H1 (cell line): ENCODE data around the gene KCNQ2. TPM values are rescaled to one million over a fixed set of nuclear protein-coding genes. Genes with fewer than 3 reads are reported as not detected.

Experiments used
- CTCF ChIA-PET: fragments of 300-600 bp; sonication (Branson Sonifier 250); formaldehyde crosslinking; loops from one replicate; lab custom pipeline; 2021; ENCODE audit not compliant: partially characterized antibody; lab: Charles Lee
- POLR2A ChIA-PET: fragments of 300-600 bp; sonication (Branson Sonifier 250); formaldehyde crosslinking; loops from one replicate; lab custom pipeline; 2021; ENCODE audit warnings: inconsistent platforms; ENCODE audit not compliant: partially characterized antibody; lab: Charles Lee
- DNase-seq, 2 experiments: peaks; one replicate each; pipeline versions ENCODE4 v3.0.0 to v3.0.0-alpha.2; 2010 to 2022; ENCODE audit warnings: low spot score in 2 of 2, low read depth in 1 of 2, mixed read lengths in 1 of 2
- FAIRE-seq: peaks from 2 replicates; lab custom pipeline; 2011; peaks lifted over from hg19 to GRCh38; lab: Jason Lieb, UNC
- H2AFZ ChIP-seq: 2 replicates; pipeline ENCODE4 v1.8.1; 2012; ENCODE audit warnings: low read length, inconsistent platforms
- H2AK5ac ChIP-seq: 2 replicates; pipeline ENCODE4 v1.6.1; 2013; ENCODE audit warnings: low read depth, low read length
- H2BK120ac ChIP-seq: replicated peaks from 2 replicates; pipeline ENCODE3; 2013; ENCODE audit warnings: low read depth, low read length, inconsistent platforms
- H2BK12ac ChIP-seq: 2 replicates; pipeline ENCODE4 v1.6.1; 2013; ENCODE audit warnings: low read depth, low read length
- H2BK15ac ChIP-seq: 2 replicates; pipeline ENCODE4 v1.6.1; 2013; ENCODE audit warnings: low read length
- H2BK20ac ChIP-seq: 2 replicates; pipeline ENCODE4 v1.6.1; 2013; ENCODE audit warnings: low read length
- H2BK5ac ChIP-seq: 2 replicates; pipeline ENCODE4 v1.6.1; 2013; ENCODE audit warnings: low read depth, low read length
- H3K14ac ChIP-seq: 2 replicates; pipeline ENCODE4 v1.6.1; 2013; ENCODE audit warnings: inconsistent platforms; ENCODE audit not compliant: insufficient read length
- H3K18ac ChIP-seq: 2 replicates; pipeline ENCODE4 v1.6.1; 2013; ENCODE audit warnings: low read length; ENCODE audit errors: extremely low read depth
- H3K23ac ChIP-seq: 2 replicates; pipeline ENCODE4 v1.6.1; 2013; ENCODE audit warnings: inconsistent platforms; ENCODE audit not compliant: insufficient read length
- H3K23me2 ChIP-seq: 2 replicates; pipeline ENCODE4 v1.6.1; 2013; ENCODE audit warnings: low read depth, low read length
- H3K27ac ChIP-seq: 2 replicates; pipeline ENCODE4 v1.6.1; 2011; ENCODE audit warnings: low read depth, low read length, inconsistent platforms
- H3K27me3 ChIP-seq, 4 experiments: replicated peaks in 1 of 4; 1 replicate in 1 of 4; 2 replicates in 3 of 4; pipeline versions ENCODE4 v1.6.1 to v1.8.1; 2011 to 2013; ENCODE audit warnings: low read length in 3 of 4, mild to moderate bottlenecking in 3 of 4, inconsistent platforms in 2 of 4, mixed read lengths in 2 of 4, moderate library complexity in 1 of 4; ENCODE audit not compliant: control insufficient read depth in 3 of 4, insufficient read depth in 3 of 4; ENCODE audit errors: extremely low read depth in 1 of 4
- H3K36me3 ChIP-seq, 4 experiments: 2 replicates each; pipeline versions ENCODE4 v1.6.1 to v1.8.1; 2011 to 2013; ENCODE audit warnings: mild to moderate bottlenecking in 4 of 4, low read length in 3 of 4, moderate library complexity in 2 of 4, control low read depth in 1 of 4, inconsistent platforms in 1 of 4; ENCODE audit not compliant: insufficient read depth in 4 of 4, control insufficient read depth in 2 of 4
- H3K4ac ChIP-seq: replicated peaks from 2 replicates; pipeline ENCODE3; 2013; ENCODE audit warnings: low read length, low read depth, mixed read lengths, inconsistent platforms; ENCODE audit not compliant: insufficient read length
- H3K4me1 ChIP-seq, 4 experiments: replicated peaks in 1 of 4; 1 replicate in 1 of 4; 2 replicates in 3 of 4; pipeline versions ENCODE4 v1.6.1 to v1.8.1; 2011 to 2013; ENCODE audit warnings: low read length in 3 of 4, inconsistent platforms in 2 of 4, mixed read lengths in 1 of 4; ENCODE audit not compliant: insufficient read depth in 4 of 4, control insufficient read depth in 3 of 4
- H3K4me2 ChIP-seq, 2 experiments: 2 replicates each; pipeline versions ENCODE4 v1.6.1 to v1.8.1; 2011 to 2013; ENCODE audit warnings: low read depth in 2 of 2, low read length in 2 of 2, control low read depth in 1 of 2, inconsistent platforms in 1 of 2, mild to moderate bottlenecking in 1 of 2; ENCODE audit not compliant: insufficient read depth in 1 of 2
- H3K4me3 ChIP-seq, 4 experiments: fragments of 200-600, 300-600 bp in 1 of 4; sonication (generic), shearing (Covaris generic), sonication (Bioruptor Twin) in 1 of 4; 2 replicates each; pipeline versions ENCODE4 v1.5.1 to v1.8.1; 2011 to 2016; ENCODE audit warnings: low read length in 4 of 4, low read depth in 3 of 4, control low read depth in 2 of 4, inconsistent platforms in 2 of 4, mild to moderate bottlenecking in 2 of 4, mixed read lengths in 1 of 4, moderate library complexity in 1 of 4; ENCODE audit not compliant: insufficient read depth in 2 of 4; ENCODE audit errors: extremely low read depth in 1 of 4
- H3K56ac ChIP-seq: replicated peaks from 2 replicates; pipeline ENCODE3; 2013; ENCODE audit warnings: low read depth, mild to moderate bottlenecking, mixed read lengths, low read length, inconsistent platforms; ENCODE audit not compliant: insufficient read length
- H3K79me1 ChIP-seq: 2 replicates; pipeline ENCODE4 v1.6.1; 2013; ENCODE audit warnings: low read depth, low read length, control low read depth
- H3K79me2 ChIP-seq, 2 experiments: 2 replicates each; pipeline versions ENCODE4 v1.6.1 to v1.8.1; 2012 to 2013; ENCODE audit warnings: low read length in 2 of 2, mild to moderate bottlenecking in 2 of 2, inconsistent platforms in 1 of 2; ENCODE audit not compliant: insufficient read depth in 2 of 2, control insufficient read depth in 1 of 2
- H3K9ac ChIP-seq, 4 experiments: replicated peaks in 1 of 4; 1 replicate in 1 of 4; 2 replicates in 3 of 4; pipeline versions ENCODE4 v1.6.1 to v1.8.1; 2011 to 2013; ENCODE audit warnings: low read depth in 3 of 4, low read length in 3 of 4, control low read depth in 2 of 4, mild to moderate bottlenecking in 2 of 4, moderate library complexity in 2 of 4, inconsistent platforms in 1 of 4; ENCODE audit errors: extremely low read depth in 1 of 4
- H3K9me3 ChIP-seq, 2 experiments: 2 replicates each; pipeline versions ENCODE4 v1.6.1 to v1.8.1; 2012 to 2013; ENCODE audit warnings: mild to moderate bottlenecking in 2 of 2, moderate library complexity in 2 of 2, control low read depth in 1 of 2, inconsistent platforms in 1 of 2, low read depth in 1 of 2, low read length in 1 of 2, mixed read lengths in 1 of 2; ENCODE audit not compliant: insufficient read depth in 2 of 2
- H4K20me1 ChIP-seq, 2 experiments: replicated peaks in 1 of 2; 2 replicates each; pipeline versions ENCODE3 to v1.8.1; 2011 to 2013; ENCODE audit warnings: inconsistent platforms in 2 of 2, low read length in 2 of 2, mild to moderate bottlenecking in 1 of 2; ENCODE audit not compliant: insufficient read depth in 2 of 2, control insufficient read depth in 1 of 2
- H4K5ac ChIP-seq: 2 replicates; pipeline ENCODE4 v1.6.1; 2013; ENCODE audit warnings: low read length, low read depth, mixed read lengths, inconsistent platforms; ENCODE audit not compliant: insufficient read length
- H4K8ac ChIP-seq: 2 replicates; pipeline ENCODE4 v1.8.0; 2013; ENCODE audit warnings: mild to moderate bottlenecking, moderate library complexity, low read length, inconsistent platforms; ENCODE audit not compliant: insufficient read depth; ENCODE audit errors: extremely low read depth
- H4K91ac ChIP-seq: replicated peaks from 2 replicates; pipeline ENCODE3; 2013; ENCODE audit warnings: low read length, mixed read lengths, inconsistent platforms; ENCODE audit not compliant: insufficient read length
- CTBP2 ChIP-seq: IDR thresholded peaks from 2 replicates; pipeline ENCODE4 v1.7.0; 2011; ENCODE audit warnings: borderline replicate concordance, mild to moderate bottlenecking, moderate library complexity, mixed read lengths, low read length; ENCODE audit not compliant: insufficient read depth, insufficient read length
- EP300 ChIP-seq, 2 experiments: IDR thresholded peaks; 1 replicate in 1 of 2; 2 replicates in 1 of 2; pipeline ENCODE4 v1.6.1; 2011 to 2012; ENCODE audit warnings: low read depth in 2 of 2, low read length in 2 of 2, mild to moderate bottlenecking in 2 of 2, borderline replicate concordance in 1 of 2, inconsistent platforms in 1 of 2, moderate library complexity in 1 of 2
- HDAC6 ChIP-seq: IDR thresholded peaks from one replicate; pipeline ENCODE4 v1.7.1; 2012; ENCODE audit warnings: low read depth, mild to moderate bottlenecking, inconsistent platforms, low read length, moderate library complexity
- MAFK ChIP-seq: IDR thresholded peaks from 2 replicates; pipeline ENCODE4 v1.6.1; 2012; ENCODE audit warnings: low read depth, mild to moderate bottlenecking, improper control_type of control experiment, low read length
- PHF8 ChIP-seq: fragments of 200-600 bp; sonication (generic); conservative IDR thresholded peaks from 2 replicates; pipeline ENCODE4 v1.7.1; 2012; ENCODE audit warnings: low read depth, mild to moderate bottlenecking, inconsistent platforms, low read length, moderate library complexity
- RBBP5 ChIP-seq: IDR thresholded peaks from 2 replicates; pipeline ENCODE4 v1.7.1; 2012; ENCODE audit warnings: low read depth, mild to moderate bottlenecking, inconsistent platforms, low read length, moderate library complexity, borderline replicate concordance
- RFX5 ChIP-seq: IDR thresholded peaks from 2 replicates; pipeline ENCODE4 v1.6.1; 2011; ENCODE audit warnings: low read depth, low read length, improper control_type of control experiment, borderline replicate concordance
- RXRA ChIP-seq: IDR thresholded peaks from 2 replicates; pipeline ENCODE4 v1.6.1; 2011; ENCODE audit warnings: low read depth, mild to moderate bottlenecking, low read length, moderate library complexity; ENCODE audit not compliant: insufficient read depth
- SIX5 ChIP-seq: IDR thresholded peaks from 2 replicates; pipeline ENCODE4 v1.6.1; 2011; ENCODE audit warnings: mild to moderate bottlenecking, low read depth, low read length
- SP2 ChIP-seq: IDR thresholded peaks from 2 replicates; pipeline ENCODE4 v1.6.1; 2012; ENCODE audit warnings: mild to moderate bottlenecking, low read length, inconsistent platforms
- TAF1 ChIP-seq: IDR thresholded peaks from 2 replicates; pipeline ENCODE4 v1.6.1; 2011; ENCODE audit warnings: mild to moderate bottlenecking, low read depth, low read length
- ZNF274 ChIP-seq: IDR thresholded peaks from 2 replicates; pipeline ENCODE4 v1.7.0; 2012; ENCODE audit warnings: low read length, borderline replicate concordance; ENCODE audit errors: extremely low read depth
- WGBS, 2 experiments: shearing (Covaris generic) in 1 of 2; methylation state at CpG; one replicate each; pipeline versions ENCODE4 v1.1.6 to v1.1.7; 2013 to 2015; ENCODE audit warnings: low lambda C conversion rate in 2 of 2, mixed read lengths in 2 of 2, inconsistent platforms in 1 of 2, low coverage in 1 of 2, missing lambda C conversion rate in 1 of 2; ENCODE audit not compliant: insufficient replicate concordance in 2 of 2, insufficient coverage in 1 of 2, insufficient read length in 1 of 2; ENCODE audit errors: extremely low coverage in 1 of 2, missing lambda C conversion rate in 1 of 2; 5-methylcytosine and 5-hydroxymethylcytosine counted together
- polyA plus RNA-seq, 7 experiments: library from polyadenylated mRNA; depleted of rRNA in 3 of 7; stranded (reverse) in 5 of 7; unstranded in 2 of 7; fragments of >200 nt in 5 of 7; fragments of 200-250 nt in 2 of 7; gene quantifications; 1 replicate in 5 of 7; 2 replicates in 1 of 7; 4 replicates in 1 of 7; pipeline versions ENCODE4 v1.2.1 to v1.2.3, GENCODE V29; 2011 to 2013; ENCODE audit warnings: missing spikeins in 2 of 7, mixed read lengths in 2 of 7
- total RNA-seq: library from RNA; stranded (reverse); fragmentation: NEBNext Ultra II Directional; extraction: Animal tissue kit (Norgen Biotek cat#: 25700); gene quantifications from 2 replicates; pipeline ENCODE4 v1.2.1, GENCODE V29; 2021

The KCNQ2 gene
- total and polyA plus RNA-seq, 2 of the 8 experiments (the other 6 are each of a cell fraction or from before 2014, with no cell fraction given), result 82.6 to 243 TPM

DNA sequence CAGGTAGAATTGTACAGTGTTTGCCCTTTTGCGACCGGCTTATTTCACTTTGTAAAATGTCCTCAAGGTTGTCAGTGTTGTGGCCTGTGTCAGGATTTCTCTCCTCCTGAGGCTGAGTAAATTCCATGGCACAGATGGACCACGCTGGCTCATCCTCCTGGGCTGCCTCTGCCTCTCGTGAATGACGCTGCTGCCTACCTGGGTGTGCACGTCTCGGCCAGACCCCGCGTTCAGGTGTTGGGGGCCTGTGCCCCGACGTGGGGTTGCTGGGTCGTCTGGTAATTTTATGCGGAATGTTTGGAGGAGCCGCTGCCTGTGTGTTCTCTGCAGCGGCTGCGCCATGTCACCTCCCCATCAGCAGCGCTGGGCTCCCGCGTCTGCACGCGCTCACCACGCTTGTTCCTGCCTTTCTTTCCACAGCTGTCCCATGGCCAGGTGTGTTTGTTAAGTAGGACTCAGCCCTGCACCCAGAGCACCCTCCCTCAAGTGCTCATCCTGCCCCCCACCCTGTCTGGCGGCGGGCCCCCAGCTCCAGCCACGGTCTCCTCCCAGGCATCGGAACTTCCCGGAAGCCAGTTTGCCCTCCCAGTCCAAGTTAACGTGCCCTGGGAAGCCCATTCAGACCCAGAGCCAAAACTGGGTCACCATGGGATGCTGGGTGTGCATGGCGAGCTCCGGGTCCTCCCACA lies 75.2 kb downstream of the KCNQ2 start:
- Histone ChIP-seq H3K18ac (no peak overlapping the region), H3K79me1 (no peaks in the 10 kb centered on the region), H2BK12ac (no peak overlapping the region), H4K5ac (no peak overlapping the region), H3K79me2 (no peaks in the 10 kb centered on the region), H2BK5ac (no peak overlapping the region), H3K27me3 (peaks cover 0 to 3% (median 0%) of the 10 kb centered on the region in 4 experiments; a peak in 1 of 7 replicates), H2BK15ac (no peak overlapping the region), H3K4me3 (no peak overlapping the region), H3K9ac (no peak overlapping the region), H3K9me3 (peaks cover 7 to 8% of the 10 kb centered on the region in 2 experiments; a peak in 3 of 4 replicates), H2AK5ac (no peak overlapping the region), H4K20me1 (no peaks in the 10 kb centered on the region), H2BK120ac (no peak overlapping the region), H3K27ac (no peak overlapping the region), H3K23me2 (no peaks in the 10 kb centered on the region), H3K23ac (no peak overlapping the region), H4K8ac (no peak overlapping the region; the same call in 1 of the 2 replicates), H3K56ac (no peak overlapping the region), H3K4ac (no peak overlapping the region), H2AFZ (no peak overlapping the region), H3K4me1 (peaks cover 0 to 19% (median 18%) of the 10 kb centered on the region in 4 experiments; a peak in 6 of 7 replicates), H3K36me3 (0 out of 8 replicates have a peak, but pooled peaks cover 0 to 2% (median 0%) of the 10 kb centered on the region in 4 experiments), H3K4me2 (no peak overlapping the region), H4K91ac (no peak overlapping the region), H3K14ac (no peak overlapping the region), H2BK20ac (no peak overlapping the region)
- WGBS, 2 experiments, result 94% methylated on average over 23 of the region's 30 CpGs; no CpG with 5 or more reads in 1 of the 2 experiments
- FAIRE-seq (no peak), DNase-seq (no peak)
- CTCF ChIA-PET, result interaction anchor here (0.6 to 6.3 kb wide), 3 partner anchors 9 to 122 kb away, joined by 3 to 67 read pairs (median 3); no protein-coding TSS in a partner anchor
- no peak for TF ChIP-seq SP2
- TF ChIP-seq HDAC6, result no peak
- TF ChIP-seq TAF1, result no peak
- TF ChIP-seq EP300 (IDR thresholded peaks at IDR 0.05; ENCODE audit: borderline replicate concordance in 1 of 2, low read depth in 2 of 2, low read length in 2 of 2), result no peak
- no peak for TF ChIP-seq PHF8
- TF ChIP-seq SIX5, result no peak
- no peak for TF ChIP-seq MAFK
- no peak for TF ChIP-seq CTBP2
- TF ChIP-seq ZNF274, result no peak
- no peak for TF ChIP-seq RXRA
- no peak for TF ChIP-seq RFX5
- TF ChIP-seq RBBP5, result no peak
- POLR2A ChIA-PET, result no interaction called here
